ENCODE measurements around the gene E4F1.
"Not testable (repeated sequence)": the region's sequence is repeated elsewhere in the genome, so short reads cannot be mapped to it uniquely, and the experiment has no call there.

E4F1 gene

DNA sequence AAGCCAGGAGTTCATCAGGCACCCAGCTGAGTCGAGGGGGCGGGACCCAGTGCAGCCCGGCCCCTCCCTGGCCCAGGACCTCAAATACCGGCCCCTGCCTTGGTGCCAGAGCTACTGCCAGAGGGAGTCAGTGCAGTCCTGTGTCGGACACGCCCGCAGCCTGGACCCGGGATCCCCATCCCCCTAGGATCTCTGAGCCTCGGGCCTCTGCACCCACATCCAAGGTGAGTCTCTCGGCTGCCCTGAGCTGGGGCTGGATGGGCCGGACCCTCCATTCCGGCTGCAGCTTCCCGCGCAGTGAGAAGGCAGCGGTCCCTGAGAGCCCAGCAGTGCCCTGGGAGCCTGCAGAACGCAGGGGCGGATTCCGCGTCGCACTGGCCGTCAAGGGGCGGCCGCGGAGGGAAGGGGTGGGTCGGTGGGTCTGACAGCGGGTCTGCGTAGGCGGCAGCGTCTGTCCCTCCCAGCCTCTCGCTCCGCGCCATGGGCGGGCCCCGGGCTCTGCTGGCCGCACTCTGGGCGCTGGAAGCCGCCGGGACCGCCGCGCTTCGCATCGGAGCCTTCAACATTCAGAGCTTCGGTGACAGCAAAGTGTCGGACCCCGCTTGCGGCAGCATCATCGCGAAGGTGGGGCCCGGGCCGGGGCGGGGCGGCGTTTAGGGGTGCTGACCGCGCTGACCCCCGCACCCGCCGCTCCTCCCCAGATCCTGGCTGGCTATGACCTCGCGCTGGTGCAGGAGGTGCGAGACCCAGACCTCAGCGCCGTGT lies 13.1 kb downstream of the E4F1 start, which contains the start of gene DNASE1L2:
Gene DNASE1L2, plus strand, starts transcription at position 108 of the 765 bp plus-strand sequence. Its CDS starts 373 bp downstream, at position 481.
- H3K36me3 ChIP-seq (ENCODE audit: insufficient read depth, insufficient read length, low read length), result peaks cover 76% of the 10 kb centered on the region

GRCh38 chr16:2237102-2237482 lies 13.7 kb downstream of the E4F1 start:
- Histone ChIP-seq H3K4me3 (ENCODE audit: insufficient read length, low read depth) (peak overlapping the region; percentile 26), H3K9ac (ENCODE audit: insufficient read length, low read depth) (peak overlapping the region; percentile 77), H3K4me1 (ENCODE audit: insufficient read depth, insufficient read length) (peaks cover 23% of the 10 kb centered on the region), H3K36me3 (ENCODE audit: insufficient read depth, insufficient read length, low read length) (peaks cover 71% of the 10 kb centered on the region), H3K9me3 (ENCODE audit: insufficient read depth, low read length) (no peaks in the 10 kb centered on the region), H3K27me3 (ENCODE audit: insufficient read depth, insufficient read length) (no peaks in the 10 kb centered on the region)
- no peak for DNase-seq (ENCODE audit: low read depth, low spot score)
- no peak for TF ChIP-seq YY1 (IDR thresholded peaks at IDR 0.05; ENCODE audit: insufficient read depth, insufficient read length)
- TF ChIP-seq SUZ12 (IDR thresholded peaks at IDR 0.05; ENCODE audit: extremely low read depth, insufficient read depth, insufficient read length), result no peak
- TF ChIP-seq ZNF274 (IDR thresholded peaks at IDR 0.05; ENCODE audit: low read depth, low read length), result no peak

More for the DNA sequence above, 13.1 kb downstream of the E4F1 start, which contains the start of gene DNASE1L2:
- Histone ChIP-seq H3K27me3 (ENCODE audit: insufficient read depth, insufficient read length) (no peaks in the 10 kb centered on the region), H3K9me3 (ENCODE audit: insufficient read depth, low read length) (no peaks in the 10 kb centered on the region), H3K4me1 (ENCODE audit: insufficient read depth, insufficient read length) (peaks cover 23% of the 10 kb centered on the region), H3K4me3 (ENCODE audit: insufficient read length, low read depth) (peak within 1 kb of the TSS; percentile 26), H3K9ac (ENCODE audit: insufficient read length, low read depth) (peak within 1 kb of the TSS; percentile 77)
- DNase-seq (ENCODE audit: low read depth, low spot score), result no peak
- no peak for TF ChIP-seq YY1 (IDR thresholded peaks at IDR 0.05; ENCODE audit: insufficient read depth, insufficient read length)
- TF ChIP-seq ZNF274 (IDR thresholded peaks at IDR 0.05; ENCODE audit: low read depth, low read length), result no peak
- TF ChIP-seq SUZ12 (IDR thresholded peaks at IDR 0.05; ENCODE audit: extremely low read depth, insufficient read depth, insufficient read length), result no peak

DNA sequence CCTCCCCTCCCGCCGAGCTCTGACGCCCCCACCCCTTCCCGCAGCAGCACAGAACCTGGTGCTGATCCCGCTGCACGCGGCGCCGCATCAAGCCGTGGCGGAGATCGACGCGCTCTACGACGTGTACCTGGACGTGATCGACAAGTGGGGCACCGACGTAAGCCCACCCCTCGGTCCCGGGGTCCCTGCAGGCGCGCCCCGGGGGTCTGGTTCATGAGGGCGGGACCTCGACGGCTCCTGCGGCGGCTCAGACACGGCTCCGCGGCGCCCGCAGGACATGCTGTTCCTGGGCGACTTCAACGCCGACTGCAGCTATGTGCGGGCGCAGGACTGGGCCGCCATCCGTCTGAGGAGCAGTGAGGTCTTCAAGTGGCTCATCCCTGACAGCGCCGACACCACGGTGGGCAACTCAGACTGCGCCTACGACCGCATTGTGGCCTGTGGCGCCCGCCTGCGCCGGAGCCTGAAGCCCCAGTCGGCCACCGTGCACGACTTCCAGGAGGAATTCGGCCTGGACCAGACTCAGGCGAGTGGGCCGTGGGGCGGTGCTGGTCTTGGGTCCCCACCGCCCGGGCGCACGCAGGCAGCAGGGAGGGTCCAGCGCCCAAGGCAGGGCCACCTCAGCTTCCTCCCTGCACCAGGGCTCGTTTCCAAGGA lies 14.2 kb downstream of the E4F1 start:
- no peak for TF ChIP-seq YY1 (IDR thresholded peaks at IDR 0.05; ENCODE audit: insufficient read depth, insufficient read length)
- TF ChIP-seq ZNF274 (IDR thresholded peaks at IDR 0.05; ENCODE audit: low read depth, low read length), result no peak
- TF ChIP-seq SUZ12 (IDR thresholded peaks at IDR 0.05; ENCODE audit: extremely low read depth, insufficient read depth, insufficient read length), result no peak
- H3K36me3 ChIP-seq (ENCODE audit: insufficient read depth, insufficient read length, low read length), result peaks cover 71% of the 10 kb centered on the region
- no peak for DNase-seq (ENCODE audit: low read depth, low spot score)
- H3K9me3 ChIP-seq (ENCODE audit: insufficient read depth, low read length), result no peaks in the 10 kb centered on the region
- no peaks in the 10 kb centered on the region for H3K27me3 ChIP-seq (ENCODE audit: insufficient read depth, insufficient read length)
- H3K4me3 ChIP-seq (ENCODE audit: insufficient read length, low read depth), result no peak overlapping the region
- peaks cover 23% of the 10 kb centered on the region for H3K4me1 ChIP-seq (ENCODE audit: insufficient read depth, insufficient read length)
- H3K9ac ChIP-seq (ENCODE audit: insufficient read length, low read depth), result peak overlapping the region; percentile 42

DNA sequence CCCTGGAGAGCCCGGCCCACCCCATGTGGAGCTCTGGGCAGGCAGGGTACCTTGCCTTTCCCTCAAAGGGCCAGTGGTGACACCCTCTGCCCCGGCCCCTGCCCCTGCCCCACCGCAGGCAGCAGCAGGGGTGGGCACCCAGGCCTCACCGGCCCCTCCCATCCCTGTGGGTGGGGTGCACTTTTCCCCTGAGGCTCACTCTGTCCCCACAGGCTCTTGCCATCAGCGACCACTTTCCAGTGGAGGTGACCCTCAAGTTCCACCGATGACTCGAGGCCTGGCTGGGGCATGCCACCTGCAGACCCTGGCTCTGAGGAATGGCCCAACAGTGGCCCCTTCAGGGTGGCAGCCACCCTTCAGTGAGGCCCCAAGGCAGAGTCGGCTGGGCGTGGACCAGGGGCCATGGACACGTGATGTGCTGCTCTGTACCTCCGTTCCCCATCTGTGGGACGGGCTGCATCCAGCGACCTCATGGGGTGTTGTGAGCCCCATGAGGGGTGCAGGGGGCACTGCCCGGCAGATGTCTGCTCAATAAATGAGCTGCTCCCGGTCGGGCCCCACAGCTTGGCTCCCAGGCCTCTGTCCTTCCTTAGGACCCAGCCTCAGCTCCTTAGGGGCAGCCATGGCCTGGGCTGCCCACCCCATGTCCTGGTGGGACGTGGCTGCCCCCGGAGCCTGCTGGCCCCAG lies 14.9 kb downstream of the E4F1 start:
- no peak for TF ChIP-seq ZNF274 (IDR thresholded peaks at IDR 0.05; ENCODE audit: low read depth, low read length)
- no peak for TF ChIP-seq YY1 (IDR thresholded peaks at IDR 0.05; ENCODE audit: insufficient read depth, insufficient read length)
- no peak for TF ChIP-seq SUZ12 (IDR thresholded peaks at IDR 0.05; ENCODE audit: extremely low read depth, insufficient read depth, insufficient read length)
- peaks cover 26% of the 10 kb centered on the region for H3K4me1 ChIP-seq (ENCODE audit: insufficient read depth, insufficient read length)
- H3K27me3 ChIP-seq (ENCODE audit: insufficient read depth, insufficient read length), result no peaks in the 10 kb centered on the region
- H3K4me3 ChIP-seq (ENCODE audit: insufficient read length, low read depth), result no peak overlapping the region
- H3K9ac ChIP-seq (ENCODE audit: insufficient read length, low read depth), result no peak overlapping the region
- DNase-seq (ENCODE audit: low read depth, low spot score), result no peak
- H3K36me3 ChIP-seq (ENCODE audit: insufficient read depth, insufficient read length, low read length), result peaks cover 71% of the 10 kb centered on the region
- no peaks in the 10 kb centered on the region for H3K9me3 ChIP-seq (ENCODE audit: insufficient read depth, low read length)

DNA sequence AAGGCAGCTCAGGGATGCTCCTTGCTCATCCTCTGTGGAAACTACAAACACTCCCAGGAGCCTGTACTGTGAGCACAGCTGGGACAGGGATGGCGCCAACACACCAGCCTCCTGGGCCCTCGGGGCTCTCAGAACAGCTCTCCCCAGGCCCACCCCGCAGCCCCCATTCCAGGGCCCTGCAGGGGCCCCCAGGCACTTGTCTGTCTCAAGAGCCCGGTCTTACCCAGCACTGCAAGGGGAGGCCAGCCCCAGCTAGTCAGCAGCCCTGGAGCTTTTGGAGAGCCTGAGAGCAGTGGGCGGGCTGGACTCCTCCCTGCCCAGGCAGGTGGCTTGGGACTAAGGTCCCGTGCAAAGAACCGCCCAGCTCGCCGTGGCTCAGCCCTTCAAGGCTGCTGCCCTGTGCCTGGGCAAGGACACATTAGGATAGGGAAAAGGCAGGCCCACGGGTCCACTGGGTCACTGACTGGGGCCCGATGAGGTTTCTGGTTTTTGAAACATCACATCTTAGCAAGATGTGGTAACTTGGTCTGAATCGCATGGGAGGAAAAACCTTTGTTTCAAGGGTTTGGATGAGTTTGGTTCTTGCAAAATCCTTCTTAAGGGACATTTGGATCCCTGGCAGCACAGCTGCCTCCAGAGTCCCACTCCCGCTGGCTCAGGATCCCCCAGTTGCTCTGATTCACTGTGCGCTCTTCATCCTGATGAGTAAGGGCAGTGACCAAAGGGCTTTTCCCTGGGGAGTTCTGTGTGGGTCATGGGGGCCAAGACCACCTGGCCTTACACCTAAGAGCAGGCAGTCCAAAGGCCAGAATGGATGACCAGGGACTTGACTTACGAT lies 15.7 kb downstream of the E4F1 start:
- peaks cover 71% of the 10 kb centered on the region for H3K36me3 ChIP-seq (ENCODE audit: insufficient read depth, insufficient read length, low read length)
- no peak overlapping the region for H3K9ac ChIP-seq (ENCODE audit: insufficient read length, low read depth)
- H3K27me3 ChIP-seq (ENCODE audit: insufficient read depth, insufficient read length), result no peaks in the 10 kb centered on the region
- peaks cover 26% of the 10 kb centered on the region for H3K4me1 ChIP-seq (ENCODE audit: insufficient read depth, insufficient read length)
- DNase-seq (ENCODE audit: low read depth, low spot score), result no peak
- H3K9me3 ChIP-seq (ENCODE audit: insufficient read depth, low read length), result no peaks in the 10 kb centered on the region
- no peak overlapping the region for H3K4me3 ChIP-seq (ENCODE audit: insufficient read length, low read depth)
- TF ChIP-seq ZNF274 (IDR thresholded peaks at IDR 0.05; ENCODE audit: low read depth, low read length) (no peak), SUZ12 (IDR thresholded peaks at IDR 0.05; ENCODE audit: extremely low read depth, insufficient read depth, insufficient read length) (no peak), YY1 (IDR thresholded peaks at IDR 0.05; ENCODE audit: insufficient read depth, insufficient read length) (no peak)

GRCh38 chr16:2240331-2240730 lies 16.9 kb downstream of the E4F1 start:
- H3K4me3 ChIP-seq (ENCODE audit: insufficient read length, low read depth); DNase-seq (ENCODE audit: low read depth, low spot score); H3K9me3 ChIP-seq (ENCODE audit: insufficient read depth, low read length); H3K27me3 ChIP-seq (ENCODE audit: insufficient read depth, insufficient read length); H3K9ac ChIP-seq (ENCODE audit: insufficient read length, low read depth): not testable (repeated sequence)
- Histone ChIP-seq H3K36me3 (ENCODE audit: insufficient read depth, insufficient read length, low read length) (peaks cover 71% of the 10 kb centered on the region), H3K4me1 (ENCODE audit: insufficient read depth, insufficient read length) (peaks cover 19% of the 10 kb centered on the region)
